ENCODE data around the gene LTO1. TPM values are rescaled to one million over a fixed set of nuclear protein-coding genes. Genes with fewer than 3 reads are reported as not detected.

The LTO1 gene
- total RNA-seq, 1 experiment from 2014 or later, result 27.5 TPM

DNA sequence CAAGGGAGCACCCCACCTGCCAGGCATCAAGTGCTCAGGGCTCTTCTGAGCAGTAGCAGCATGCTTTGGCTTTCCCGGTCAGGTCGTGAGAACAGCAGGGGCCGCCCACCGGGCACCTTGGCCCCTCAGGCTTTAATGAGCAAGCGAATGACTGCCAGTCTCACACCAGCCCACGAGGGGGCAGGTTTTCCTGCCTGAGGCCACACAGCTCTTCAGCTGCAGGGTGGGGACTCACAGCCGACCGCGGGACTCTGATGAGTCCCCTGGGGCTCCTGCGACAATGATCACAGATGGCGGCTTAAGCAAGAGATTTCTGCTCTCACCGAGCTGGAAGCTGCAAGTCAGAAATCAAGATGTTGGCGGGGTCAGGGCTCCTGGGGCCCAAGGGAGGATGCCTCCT is 43.0 kb upstream of the LTO1 start (continued):
- TF ChIP-seq, protein P1, sequence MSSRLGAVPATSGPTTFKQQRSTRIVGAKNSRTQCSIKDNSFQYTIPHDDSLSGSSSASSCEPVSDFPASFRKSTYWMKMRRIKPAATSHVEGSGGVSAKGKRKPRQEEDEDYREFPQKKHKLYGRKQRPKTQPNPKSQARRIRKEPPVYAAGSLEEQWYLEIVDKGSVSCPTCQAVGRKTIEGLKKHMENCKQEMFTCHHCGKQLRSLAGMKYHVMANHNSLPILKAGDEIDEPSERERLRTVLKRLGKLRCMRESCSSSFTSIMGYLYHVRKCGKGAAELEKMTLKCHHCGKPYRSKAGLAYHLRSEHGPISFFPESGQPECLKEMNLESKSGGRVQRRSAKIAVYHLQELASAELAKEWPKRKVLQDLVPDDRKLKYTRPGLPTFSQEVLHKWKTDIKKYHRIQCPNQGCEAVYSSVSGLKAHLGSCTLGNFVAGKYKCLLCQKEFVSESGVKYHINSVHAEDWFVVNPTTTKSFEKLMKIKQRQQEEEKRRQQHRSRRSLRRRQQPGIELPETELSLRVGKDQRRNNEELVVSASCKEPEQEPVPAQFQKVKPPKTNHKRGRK (CRISPR knock-in tag; IDR thresholded peaks at IDR 0.05; ENCODE audit: borderline replicate concordance), result no peak
- TF ChIP-seq CDX4 (CRISPR knock-in tag; IDR thresholded peaks at IDR 0.05; ENCODE audit: borderline replicate concordance) (no peak), ZNF138 (CRISPR knock-in tag; conservative IDR thresholded peaks at IDR 0.05) (no peak), ZNF396 (CRISPR knock-in tag; IDR thresholded peaks at IDR 0.05; ENCODE audit: borderline replicate concordance) (no peak), ZNF416 (CRISPR knock-in tag; IDR thresholded peaks at IDR 0.05) (no peak), E2F1 (CRISPR knock-in tag; IDR thresholded peaks at IDR 0.05) (no peak), TEAD4 (CRISPR knock-in tag; IDR thresholded peaks at IDR 0.05) (no peak), GABPB1 (CRISPR knock-in tag; IDR thresholded peaks at IDR 0.05) (no peak), JUN (CRISPR knock-in tag; IDR thresholded peaks at IDR 0.05) (no peak), EMX1 (CRISPR knock-in tag; IDR thresholded peaks at IDR 0.05) (no peak), CTCF (IDR thresholded peaks at IDR 0.05) (peak; percentile 75), ZBTB21 (CRISPR knock-in tag; IDR thresholded peaks at IDR 0.05; ENCODE audit: borderline replicate concordance) (no peak), SMAD3 (CRISPR knock-in tag; IDR thresholded peaks at IDR 0.05; ENCODE audit: borderline replicate concordance) (no peak), USF1 (CRISPR knock-in tag; IDR thresholded peaks at IDR 0.05) (no peak), AR (CRISPR knock-in tag; IDR thresholded peaks at IDR 0.05) (no peak)
- TF ChIP-seq, protein P2, sequence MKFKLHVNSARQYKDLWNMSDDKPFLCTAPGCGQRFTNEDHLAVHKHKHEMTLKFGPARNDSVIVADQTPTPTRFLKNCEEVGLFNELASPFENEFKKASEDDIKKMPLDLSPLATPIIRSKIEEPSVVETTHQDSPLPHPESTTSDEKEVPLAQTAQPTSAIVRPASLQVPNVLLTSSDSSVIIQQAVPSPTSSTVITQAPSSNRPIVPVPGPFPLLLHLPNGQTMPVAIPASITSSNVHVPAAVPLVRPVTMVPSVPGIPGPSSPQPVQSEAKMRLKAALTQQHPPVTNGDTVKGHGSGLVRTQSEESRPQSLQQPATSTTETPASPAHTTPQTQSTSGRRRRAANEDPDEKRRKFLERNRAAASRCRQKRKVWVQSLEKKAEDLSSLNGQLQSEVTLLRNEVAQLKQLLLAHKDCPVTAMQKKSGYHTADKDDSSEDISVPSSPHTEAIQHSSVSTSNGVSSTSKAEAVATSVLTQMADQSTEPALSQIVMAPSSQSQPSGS (CRISPR knock-in tag; IDR thresholded peaks at IDR 0.05; ENCODE audit: borderline replicate concordance, low read depth), result no peak
